Transverse colon (tissue), 3 donors: Measurements from ENCODE around the gene NFASC.
A peak's percentile ranks its signal among the peaks of the same experiment; 100 is the strongest.

Experiments used
- CTCF ChIP-seq, 5 experiments: fragments of 200-600 bp in 3 of 5; fragments of 450-650 bp in 2 of 5; sonication (generic) in 3 of 5; IDR thresholded peaks; 1 replicate in 2 of 5; 2 replicates in 3 of 5; pipeline ENCODE4 v1.5.1; 2016 to 2017; ENCODE audit warnings: antibody characterized with exemption in 5 of 5, inconsistent platforms in 3 of 5, mild to moderate bottlenecking in 2 of 5, moderate library complexity in 1 of 5
- EP300 ChIP-seq: sonication (generic); formaldehyde crosslinking; IDR thresholded peaks from one replicate; pipeline ENCODE4 v1.6.1; 2017; ENCODE audit warnings: antibody characterized with exemption, low read depth

- peak; percentile 80 to 91 (median 86) for TF ChIP-seq CTCF (IDR thresholded peaks at IDR 0.05)
- no peak for TF ChIP-seq EP300
Measured at GRCh38 chr1:204989266-204990058, 118.8 kb downstream of the NFASC start.
